Activated effector memory CD4-positive, alpha-beta T cell treated with anti-CD3 and anti-CD28 coated beads, Interleukin-2, amount 50 U/mL, for 16 hours (primary cell): ENCODE results near the gene STARD7.
"Not testable (repeated sequence)": the region's sequence is repeated elsewhere in the genome, so short reads cannot be mapped to it uniquely, and the experiment has no call there.

Experiments used
- DNase-seq: peaks from one replicate; pipeline ENCODE4 v3.0.0-alpha.2; 2020

The STARD7 gene, protein sequence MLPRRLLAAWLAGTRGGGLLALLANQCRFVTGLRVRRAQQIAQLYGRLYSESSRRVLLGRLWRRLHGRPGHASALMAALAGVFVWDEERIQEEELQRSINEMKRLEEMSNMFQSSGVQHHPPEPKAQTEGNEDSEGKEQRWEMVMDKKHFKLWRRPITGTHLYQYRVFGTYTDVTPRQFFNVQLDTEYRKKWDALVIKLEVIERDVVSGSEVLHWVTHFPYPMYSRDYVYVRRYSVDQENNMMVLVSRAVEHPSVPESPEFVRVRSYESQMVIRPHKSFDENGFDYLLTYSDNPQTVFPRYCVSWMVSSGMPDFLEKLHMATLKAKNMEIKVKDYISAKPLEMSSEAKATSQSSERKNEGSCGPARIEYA

GRCh38 chr2:96208143-96209010 lies at the start of gene STARD7:
Gene STARD7, minus strand, starts transcription at chr2:96208827. Its CDS starts 393 bp downstream, at chr2:96208434.
- DNase-seq: peak; percentile 99

DNA sequence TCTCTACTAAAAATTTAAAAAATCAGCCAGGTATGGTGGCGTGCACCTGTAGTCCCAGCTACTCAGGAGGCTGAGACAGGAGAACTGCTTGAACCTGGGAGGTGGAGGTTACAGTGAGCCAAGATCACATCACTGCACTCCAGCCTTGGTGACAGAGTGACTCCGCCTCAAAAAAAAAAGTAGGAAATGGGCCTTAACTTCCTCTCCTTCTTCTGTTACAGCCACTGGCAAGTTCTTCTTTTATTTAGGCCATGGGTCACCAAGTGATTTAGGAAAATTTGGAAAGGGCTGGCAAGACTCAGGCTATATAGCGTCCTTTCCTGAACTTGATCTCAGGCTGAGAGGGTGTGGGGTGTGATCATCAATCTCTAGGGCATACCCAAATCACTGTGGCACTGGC lies 49.1 kb upstream of the STARD7 start:
- not testable (repeated sequence) for DNase-seq

GRCh38 chr2:96256611-96257113 lies 48.0 kb upstream of the STARD7 start:
- DNase-seq: no peak

GRCh38 chr2:96254571-96254970 lies 45.9 kb upstream of the STARD7 start:
- DNase-seq: no peak

GRCh38 chr2:96253006-96253405 lies 44.4 kb upstream of the STARD7 start:
- DNase-seq: no peak

GRCh38 chr2:96252526-96252925 lies 43.9 kb upstream of the STARD7 start:
- no peak for DNase-seq

DNA sequence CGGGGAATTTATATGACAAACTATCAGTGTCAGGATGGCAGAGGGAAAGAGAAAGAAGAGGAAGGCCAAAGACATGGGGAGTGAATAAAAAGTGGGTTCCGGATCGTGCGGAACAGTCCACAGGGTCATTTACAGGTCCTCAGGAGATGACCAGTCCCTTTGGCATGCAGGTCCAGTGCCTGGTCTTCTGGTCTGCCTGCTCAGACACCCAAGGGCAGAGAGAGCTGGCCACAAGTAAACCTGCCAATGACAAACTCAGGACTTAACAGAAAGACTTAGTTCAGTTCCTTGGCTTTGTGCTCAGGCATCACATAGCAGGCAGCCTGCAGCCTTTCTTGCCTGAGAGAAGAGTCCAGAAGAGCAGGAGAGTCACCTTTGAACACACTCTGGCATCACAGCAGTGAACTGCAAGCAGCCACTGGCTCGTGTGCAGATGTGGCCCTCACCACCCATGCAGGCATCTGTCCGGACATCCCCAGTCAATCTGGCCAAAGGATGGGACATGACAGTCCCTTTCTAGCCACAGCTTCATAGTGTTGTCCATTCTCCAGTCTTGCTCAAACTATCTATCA lies 43.2 kb upstream of the STARD7 start:
- no peak for DNase-seq

DNA sequence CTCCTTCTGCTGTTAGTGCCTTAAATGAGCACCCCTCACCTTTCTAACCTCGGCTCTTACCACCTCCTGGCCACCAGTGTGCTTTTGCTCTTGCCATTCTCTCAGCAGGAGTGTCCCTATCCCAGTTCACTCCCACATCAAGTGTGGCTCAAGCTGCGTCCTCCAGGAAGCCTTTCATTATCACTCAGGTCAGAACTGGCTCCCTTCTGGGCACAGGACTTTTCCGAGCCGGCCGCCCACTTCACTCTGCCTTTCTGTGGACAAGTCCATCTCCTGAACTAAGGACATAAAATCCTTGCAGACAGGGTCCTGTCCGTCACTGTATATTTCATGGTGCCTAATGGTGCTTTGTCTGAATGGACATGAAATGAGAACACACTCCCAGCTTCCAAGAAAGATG lies 41.6 kb upstream of the STARD7 start:
- no peak for DNase-seq

- DNase-seq: no peak
These were observed 41.0 kb upstream of the STARD7 start for GRCh38 chr2:96249654-96250053.

GRCh38 chr2:96248624-96249023 lies 40.0 kb upstream of the STARD7 start:
- DNase-seq: no peak

DNA sequence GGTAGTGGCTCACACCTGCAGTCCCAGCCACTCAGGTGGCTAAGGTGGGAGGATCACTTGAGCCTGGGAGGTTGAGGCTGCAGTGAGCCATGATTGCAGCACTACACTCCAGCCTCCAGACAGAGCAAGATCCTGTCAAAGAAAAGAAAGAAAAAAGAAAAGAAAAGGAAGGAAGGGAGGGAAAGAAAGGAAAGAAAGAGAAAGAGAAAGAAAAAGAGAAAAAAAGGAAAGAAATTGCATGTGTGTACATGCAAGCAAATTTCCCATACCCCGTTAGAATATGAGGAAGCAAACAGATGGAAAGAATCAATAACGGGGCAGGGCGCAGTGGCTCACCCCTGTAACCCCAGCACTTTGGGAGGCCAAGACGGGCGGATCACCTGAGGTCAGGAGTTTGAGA lies 39.3 kb upstream of the STARD7 start:
- DNase-seq: no peak

DNA sequence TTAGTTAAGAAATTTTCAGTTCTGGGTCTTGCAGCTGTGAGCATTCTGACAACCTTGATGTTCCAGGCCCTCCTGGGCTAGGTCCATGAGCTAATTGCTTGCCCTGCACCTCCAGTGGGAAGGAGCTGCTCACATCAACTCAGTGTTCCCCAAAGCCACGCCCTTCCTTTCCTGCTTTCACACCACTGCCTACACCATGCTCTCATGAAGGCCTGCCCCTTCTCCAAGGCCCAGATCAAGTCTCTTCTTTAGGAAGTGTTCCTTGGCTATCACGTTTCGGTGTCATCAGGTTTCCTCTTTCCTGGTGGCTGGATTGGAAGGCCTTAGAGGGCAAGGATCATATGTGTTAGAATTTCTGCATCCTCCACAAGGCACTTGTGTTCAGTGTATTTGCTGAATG lies 38.4 kb upstream of the STARD7 start:
- DNase-seq: no peak

GRCh38 chr2:96245609-96246390 lies 37.2 kb upstream of the STARD7 start:
- DNase-seq: no peak

DNA sequence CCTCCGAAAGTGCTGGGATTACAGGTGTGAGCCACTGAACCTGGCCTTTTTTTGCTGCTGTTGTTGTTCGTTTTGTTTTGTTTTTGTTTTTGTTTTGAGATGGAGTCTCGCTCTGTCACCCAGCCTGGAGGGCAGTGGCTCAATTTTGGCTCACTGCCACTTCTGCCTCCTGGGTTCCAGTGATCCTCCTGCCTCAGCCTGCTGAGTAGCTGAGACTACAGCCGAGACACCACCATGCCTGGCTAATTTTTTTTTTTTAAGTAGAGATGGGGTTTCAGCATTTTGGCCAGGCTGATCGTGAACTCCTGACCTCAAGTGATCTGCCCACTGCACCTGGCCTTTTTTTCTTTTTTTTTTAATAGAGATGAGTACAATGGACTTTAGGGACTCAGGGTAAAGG lies 35.2 kb upstream of the STARD7 start:
- DNase-seq: no peak

DNA sequence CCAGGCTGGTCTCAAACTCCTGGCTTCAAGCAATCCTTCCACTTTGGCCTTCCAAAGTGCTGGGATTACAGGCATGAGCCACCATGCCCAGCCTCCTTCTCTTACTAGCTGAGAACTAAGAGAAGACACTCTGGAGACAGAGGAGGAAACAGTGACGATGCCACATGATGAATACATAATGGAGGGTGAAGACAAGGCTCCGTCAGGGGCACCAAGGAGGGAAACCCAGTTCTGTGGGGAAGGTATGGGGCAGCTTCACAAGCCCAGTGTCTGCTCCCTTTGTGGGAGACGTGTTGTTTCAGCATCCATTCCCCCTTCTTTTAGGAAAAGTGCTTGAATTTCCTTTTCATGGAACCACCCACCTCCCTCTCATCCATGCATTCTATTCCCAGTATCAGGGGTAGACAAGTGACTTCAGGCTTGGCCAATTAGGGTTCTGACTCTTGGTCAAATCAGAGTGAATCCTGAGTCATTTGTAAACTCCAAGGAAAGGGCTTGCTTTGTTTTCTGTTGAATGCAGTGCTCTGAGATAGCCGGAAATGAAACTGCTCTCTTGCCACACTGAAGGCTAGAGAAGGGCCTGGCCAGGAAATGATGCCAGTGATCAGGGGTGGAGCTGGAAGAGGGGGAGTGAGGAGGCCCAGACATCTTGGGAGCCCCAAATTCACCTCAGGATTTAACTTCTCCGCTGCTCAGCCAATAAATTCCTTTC lies 33.4 kb upstream of the STARD7 start:
- DNase-seq: peak; percentile 79

- no peak for DNase-seq
These were observed 32.6 kb upstream of the STARD7 start for GRCh38 chr2:96241227-96241626.

- DNase-seq: no peak
These were observed 31.9 kb upstream of the STARD7 start for GRCh38 chr2:96240341-96241038.

- no peak for DNase-seq
These were observed 31.2 kb upstream of the STARD7 start for GRCh38 chr2:96239745-96240264.

DNA sequence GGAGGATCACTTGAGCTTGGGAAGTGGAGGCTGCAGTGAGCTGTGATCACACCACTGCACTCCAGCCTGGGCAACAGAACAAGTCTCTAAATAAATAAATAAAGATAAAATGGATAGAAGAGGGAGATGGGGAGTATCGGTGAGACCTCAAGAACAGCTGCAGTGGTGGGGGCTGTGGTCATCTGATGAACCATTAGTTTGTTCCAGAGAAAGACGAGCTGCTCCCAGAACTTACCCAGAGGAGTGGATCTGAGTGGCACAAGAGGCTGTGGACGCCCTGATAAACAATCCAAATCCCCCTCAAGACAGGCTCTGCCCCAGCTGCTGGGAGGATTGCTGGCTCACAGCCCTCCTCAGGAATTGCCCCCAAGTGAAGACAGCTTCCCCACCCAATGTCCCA lies 30.5 kb upstream of the STARD7 start:
- no peak for DNase-seq

DNA sequence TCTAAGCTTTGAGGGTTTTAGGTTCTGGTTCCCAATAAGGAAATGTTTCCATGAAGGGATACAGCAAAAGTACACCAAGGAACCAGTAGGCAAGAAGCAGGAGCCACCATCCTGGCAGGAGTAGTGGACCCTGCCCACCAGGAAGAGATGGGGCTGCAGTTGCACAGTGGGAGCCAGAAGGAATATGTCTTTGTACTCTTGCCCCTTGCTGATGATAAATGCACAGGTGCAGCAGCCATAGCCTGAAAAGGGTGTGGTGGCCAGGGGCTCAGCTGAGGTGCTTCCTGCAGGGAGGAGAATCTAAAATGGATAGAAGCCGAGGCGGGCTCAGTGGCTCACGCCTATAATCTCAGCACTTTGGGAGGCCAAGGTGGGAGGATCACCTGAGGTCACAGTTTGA lies 29.6 kb upstream of the STARD7 start:
- no peak for DNase-seq

DNA sequence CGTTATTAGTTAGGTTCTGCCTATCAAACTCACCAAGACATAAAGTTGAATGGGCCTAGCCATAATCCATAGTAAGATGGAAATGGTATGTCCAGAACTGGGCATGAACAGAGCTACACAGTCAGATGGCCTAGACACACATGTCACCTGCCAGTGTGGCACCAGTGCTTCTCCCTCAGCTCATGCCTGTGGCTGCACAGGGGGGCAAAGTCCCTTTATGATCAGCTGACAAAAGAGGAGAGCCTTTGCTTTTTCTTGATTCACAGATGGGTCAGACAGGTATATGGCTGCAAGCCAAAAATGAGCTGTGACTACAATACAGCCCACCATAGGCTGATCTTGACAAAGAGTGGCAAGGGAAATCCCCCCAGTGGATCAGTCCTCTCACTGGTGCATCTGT lies 28.3 kb upstream of the STARD7 start:
- DNase-seq: no peak
